Stomach (tissue), 4 donors: Measurements from ENCODE around the gene TRIM63.

ENCODE experiments used
- POLR2A ChIP-seq, 4 donors: fragments of 450-650 bp; IDR thresholded peaks; one replicate each; pipeline ENCODE4 v1.6.1; 2016; ENCODE audit warnings: antibody characterized with exemption in 4 of 4, control low read depth in 2 of 4, mild to moderate bottlenecking in 1 of 4, moderate library complexity in 1 of 4
- POLR2AphosphoS5 ChIP-seq, 3 donors: sonication (generic); formaldehyde crosslinking; IDR thresholded peaks; one replicate each; pipeline ENCODE4 v1.6.1; 2016; ENCODE audit warnings: antibody characterized with exemption in 3 of 3

DNA sequence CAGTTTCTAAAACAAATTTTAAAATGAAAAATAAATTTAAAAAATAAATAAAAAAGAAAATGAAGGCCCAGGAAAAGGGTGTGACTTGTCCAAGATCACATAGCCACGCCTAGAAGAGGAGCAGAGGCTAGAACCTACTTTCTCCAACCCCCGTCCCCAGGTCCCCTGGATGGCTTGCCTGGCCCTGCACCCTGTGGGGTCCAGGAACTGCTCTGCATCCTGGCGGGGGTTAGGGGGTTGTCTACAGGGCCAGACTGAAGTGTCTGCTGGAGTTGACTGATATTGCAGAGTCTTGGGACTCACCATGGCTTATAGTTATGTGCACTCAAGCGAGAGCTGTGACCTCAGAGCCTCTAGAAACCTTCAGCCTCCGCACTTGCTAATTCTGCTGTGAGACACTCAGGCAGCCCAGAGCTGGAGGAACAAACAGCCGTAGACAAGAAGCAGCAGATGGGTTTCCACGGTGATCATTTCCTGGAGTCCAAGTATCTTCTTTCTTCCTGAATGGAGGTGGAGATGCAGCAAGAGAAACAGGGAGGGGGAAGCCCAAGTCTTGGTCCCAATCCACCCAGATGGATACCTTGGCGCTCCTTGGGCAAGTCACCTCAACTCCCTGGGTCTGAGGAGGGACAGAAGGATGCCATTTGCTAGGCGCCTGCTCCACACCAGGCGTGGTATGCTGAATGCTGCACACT, 51.0 kb downstream of the TRIM63 start:
- TF ChIP-seq POLR2A (IDR thresholded peaks at IDR 0.05) (no peak), POLR2AphosphoS5 (IDR thresholded peaks at IDR 0.05) (no peak)
